Naive thymus-derived CD8-positive, alpha-beta T cell (primary cell): Measurements from ENCODE around the gene QKI. TPM values are rescaled to one million over a fixed set of nuclear protein-coding genes. Genes with fewer than 3 reads are reported as not detected.

Source experiments
- ATAC-seq, 2 donors: fragments of 150-1000 bp; cut with Tn5 transposase in 1 of 2; sonication (Bioruptor Pico), chemical (Tn5 transposase) in 1 of 2; 1 replicate in 1 of 2; 2 replicates in 1 of 2; pipeline ENCODE4 v1.10.0; 2021; ENCODE audit warnings: mild to moderate bottlenecking in 2 of 2, moderate library complexity in 2 of 2
- POLR2A ChIA-PET: fragments of 350-600 bp; sonication (Branson Sonifier 250); formaldehyde crosslinking; loops from one replicate; lab custom pipeline; 2021; ENCODE audit warnings: antibody characterized with exemption; lab: Charles Lee
- DNase-seq, 10 donors: peaks; one replicate each; pipeline versions ENCODE4 v3.0.0 to v3.0.0-alpha.2; 2020 to 2022
- H3K27ac Mint-ChIP-seq, 10 donors: one replicate each; pipeline ENCODE4 v1.8.0; 2020 to 2022; ENCODE audit warnings: mild to moderate bottlenecking in 10 of 10, mixed read lengths in 10 of 10, moderate library complexity in 4 of 10, inconsistent platforms in 1 of 10
- H3K27me3 Mint-ChIP-seq, 5 donors: one replicate each; pipeline ENCODE4 v1.8.0; 2021 to 2022; ENCODE audit warnings: mixed read lengths in 5 of 5
- H3K36me3 Mint-ChIP-seq, 3 donors: one replicate each; pipeline ENCODE4 v1.8.0; 2020 to 2022; ENCODE audit warnings: mixed read lengths in 3 of 3, mild to moderate bottlenecking in 2 of 3, inconsistent platforms in 1 of 3
- H3K4me1 Mint-ChIP-seq, 4 donors: one replicate each; pipeline ENCODE4 v1.8.0; 2021 to 2022; ENCODE audit warnings: mixed read lengths in 4 of 4
- H3K4me3 Mint-ChIP-seq, 10 donors: one replicate each; pipeline ENCODE4 v1.8.0; 2020 to 2022; ENCODE audit warnings: mild to moderate bottlenecking in 10 of 10, mixed read lengths in 10 of 10, moderate library complexity in 6 of 10, inconsistent platforms in 1 of 10
- H3K9me3 Mint-ChIP-seq, 9 donors: one replicate each; pipeline ENCODE4 v1.8.0; 2020 to 2022; ENCODE audit warnings: mixed read lengths in 9 of 9, mild to moderate bottlenecking in 3 of 9, inconsistent platforms in 1 of 9, moderate library complexity in 1 of 9
- polyA plus RNA-seq, 3 donors: library from polyadenylated mRNA; unstranded; fragments of 300-500 nt; fragmentation: Illumina TruSeq; gene quantifications; one replicate each; pipeline ENCODE4 v1.2.3, GENCODE V29; 2021
- total RNA-seq, 8 experiments: library from RNA in 2 of 8; stranded (reverse) in 2 of 8; gene quantifications; one replicate each; pipeline ENCODE4 v1.2.3 and lab custom pipeline; 2021 to 2026

Gene QKI
- total and polyA plus RNA-seq, 5 experiments from 2014 or later, result 8.8 to 65.7 (median 36.0) TPM

GRCh38 chr6:163603395-163603794 lies 188.9 kb downstream of the QKI start:
- H3K27me3 Mint-ChIP-seq, result peaks cover under 1 to 18% (median 10%) of the 10 kb centered on the region in 5 donors
- ATAC-seq (no peak), DNase-seq (no peak)
- no peaks in the 10 kb centered on the region for H3K36me3 Mint-ChIP-seq
- H3K27ac Mint-ChIP-seq, result no peak overlapping the region
- H3K9me3 Mint-ChIP-seq, result peaks cover 0 to 1% (median 0%) of the 10 kb centered on the region in 9 donors
- POLR2A ChIA-PET, result no interaction called here
- peaks cover 0 to 7% (median 2%) of the 10 kb centered on the region in 4 donors for H3K4me1 Mint-ChIP-seq
- no peak overlapping the region for H3K4me3 Mint-ChIP-seq

GRCh38 chr6:163605385-163606097 lies 191.0 kb downstream of the QKI start:
- POLR2A ChIA-PET, result no interaction called here
- Mint-ChIP-seq H3K4me1 (peaks cover 0 to 7% (median 4%) of the 10 kb centered on the region in 4 donors), H3K9me3 (peaks cover 0 to 2% (median 0%) of the 10 kb centered on the region in 9 donors), H3K36me3 (no peaks in the 10 kb centered on the region), H3K4me3 (no peak overlapping the region), H3K27me3 (peaks cover 2 to 18% (median 10%) of the 10 kb centered on the region in 5 donors), H3K27ac (no peak overlapping the region)
- ATAC-seq, result no peak
- no peak for DNase-seq

- H3K36me3 Mint-ChIP-seq, result no peaks in the 10 kb centered on the region
- no peak for DNase-seq
- peaks cover 6 to 28% (median 13%) of the 10 kb centered on the region in 5 donors for H3K27me3 Mint-ChIP-seq
- no peak overlapping the region for H3K27ac Mint-ChIP-seq
- no peak for ATAC-seq
- peaks cover 0 to 2% (median 0%) of the 10 kb centered on the region in 9 donors for H3K9me3 Mint-ChIP-seq
- H3K4me3 Mint-ChIP-seq, result no peak overlapping the region
- POLR2A ChIA-PET, result no interaction called here
- H3K4me1 Mint-ChIP-seq, result peaks cover 0 to 7% (median 4%) of the 10 kb centered on the region in 4 donors
Measured at GRCh38 chr6:163607792-163608191, 193.3 kb downstream of the QKI start.

GRCh38 chr6:163608204-163608644 lies 193.7 kb downstream of the QKI start:
- Mint-ChIP-seq H3K4me1 (peaks cover 0 to 7% (median 4%) of the 10 kb centered on the region in 4 donors), H3K27ac (no peak overlapping the region), H3K9me3 (peaks cover 0 to 2% (median 0%) of the 10 kb centered on the region in 9 donors), H3K36me3 (no peaks in the 10 kb centered on the region), H3K4me3 (no peak overlapping the region), H3K27me3 (peaks cover 6 to 29% (median 14%) of the 10 kb centered on the region in 5 donors)
- POLR2A ChIA-PET, result no interaction called here
- ATAC-seq (no peak), DNase-seq (no peak)

GRCh38 chr6:163612200-163612599 lies 197.7 kb downstream of the QKI start:
- ATAC-seq, result no peak

GRCh38 chr6:163613025-163613424 lies 198.5 kb downstream of the QKI start:
- Mint-ChIP-seq H3K36me3 (no peaks in the 10 kb centered on the region), H3K4me3 (no peak overlapping the region), H3K4me1 (peaks cover 0 to 6% (median 1%) of the 10 kb centered on the region in 4 donors), H3K9me3 (peaks cover 0 to 2% (median 0%) of the 10 kb centered on the region in 9 donors), H3K27ac (no peak overlapping the region), H3K27me3 (peaks cover 4 to 19% (median 6%) of the 10 kb centered on the region in 5 donors)
- DNase-seq, result no peak
- POLR2A ChIA-PET, result no interaction called here
- ATAC-seq, result no peak

More at GRCh38 chr6:163612200-163612599, 197.7 kb downstream of the QKI start:
- peaks cover 4 to 19% (median 9%) of the 10 kb centered on the region in 5 donors for H3K27me3 Mint-ChIP-seq
- H3K27ac Mint-ChIP-seq, result peak overlapping the region in 1 of 10 donors; percentile 8
- no peak for DNase-seq
- POLR2A ChIA-PET, result no interaction called here
- peaks cover 0 to 2% (median 0%) of the 10 kb centered on the region in 9 donors for H3K9me3 Mint-ChIP-seq
- no peaks in the 10 kb centered on the region for H3K36me3 Mint-ChIP-seq
- H3K4me1 Mint-ChIP-seq, result peaks cover 0 to 6% (median 1%) of the 10 kb centered on the region in 4 donors
- no peak overlapping the region for H3K4me3 Mint-ChIP-seq

- DNase-seq, result no peak
- Mint-ChIP-seq H3K27me3 (peaks cover 2 to 19% (median 4%) of the 10 kb centered on the region in 5 donors), H3K9me3 (no peaks in the 10 kb centered on the region), H3K4me1 (peaks cover 0 to under 1% (median 0%) of the 10 kb centered on the region in 4 donors), H3K36me3 (no peaks in the 10 kb centered on the region), H3K4me3 (no peak overlapping the region), H3K27ac (no peak overlapping the region)
- POLR2A ChIA-PET, result no interaction called here
- ATAC-seq, result no peak
Measured at GRCh38 chr6:163613668-163614067, 199.2 kb downstream of the QKI start.

- peaks cover 0 to 3% (median 0%) of the 10 kb centered on the region in 9 donors for H3K9me3 Mint-ChIP-seq
- ATAC-seq, result no peak
Measured at GRCh38 chr6:163616452-163616851, 201.9 kb downstream of the QKI start.

GRCh38 chr6:163617549-163617948 lies 203.0 kb downstream of the QKI start:
- Mint-ChIP-seq H3K4me1 (no peaks in the 10 kb centered on the region), H3K9me3 (peaks cover 0 to 3% (median 0%) of the 10 kb centered on the region in 9 donors), H3K4me3 (no peak overlapping the region), H3K27ac (no peak overlapping the region), H3K27me3 (peaks cover under 1 to 14% (median 4%) of the 10 kb centered on the region in 5 donors), H3K36me3 (no peaks in the 10 kb centered on the region)
- POLR2A ChIA-PET, result no interaction called here
- ATAC-seq, result no peak
- DNase-seq, result no peak

More at GRCh38 chr6:163616452-163616851, 201.9 kb downstream of the QKI start:
- Mint-ChIP-seq H3K27ac (no peak overlapping the region), H3K36me3 (no peaks in the 10 kb centered on the region), H3K4me1 (no peaks in the 10 kb centered on the region), H3K4me3 (no peak overlapping the region), H3K27me3 (peaks cover 2 to 16% (median 4%) of the 10 kb centered on the region in 5 donors)
- DNase-seq, result no peak
- POLR2A ChIA-PET, result no interaction called here

- peaks cover 0 to 9% (median 2%) of the 10 kb centered on the region in 5 donors for H3K27me3 Mint-ChIP-seq
- H3K4me1 Mint-ChIP-seq, result no peaks in the 10 kb centered on the region
- peak overlapping the region in 1 of 10 donors; percentile 50 for H3K27ac Mint-ChIP-seq
- no peak overlapping the region for H3K4me3 Mint-ChIP-seq
- H3K36me3 Mint-ChIP-seq, result no peaks in the 10 kb centered on the region
- DNase-seq (no peak), ATAC-seq (no peak)
- POLR2A ChIA-PET, result no interaction called here
- peaks cover 0 to 3% (median 0%) of the 10 kb centered on the region in 9 donors for H3K9me3 Mint-ChIP-seq
Measured at GRCh38 chr6:163620101-163620500, 205.6 kb downstream of the QKI start.

- H3K27ac Mint-ChIP-seq, result peak overlapping the region in 3 of 10 donors; percentile 44 to 78 (median 71)
- H3K27me3 Mint-ChIP-seq, result peaks cover 0 to 9% (median 2%) of the 10 kb centered on the region in 5 donors
- H3K9me3 Mint-ChIP-seq, result peaks cover 0 to 3% (median 0%) of the 10 kb centered on the region in 9 donors
- peak overlapping the region in 1 of 10 donors; percentile 17 for H3K4me3 Mint-ChIP-seq
- peaks cover 0 to under 1% (median 0%) of the 10 kb centered on the region in 4 donors for H3K4me1 Mint-ChIP-seq
- DNase-seq (no peak), ATAC-seq (no peak)
- POLR2A ChIA-PET, result no interaction called here
- no peaks in the 10 kb centered on the region for H3K36me3 Mint-ChIP-seq
Measured at GRCh38 chr6:163620670-163621330, 206.3 kb downstream of the QKI start.

- H3K27ac Mint-ChIP-seq, result no peak overlapping the region
- H3K27me3 Mint-ChIP-seq, result peaks cover 5 to 17% (median 15%) of the 10 kb centered on the region in 5 donors
- peaks cover 0 to 4% (median 0%) of the 10 kb centered on the region in 9 donors for H3K9me3 Mint-ChIP-seq
- POLR2A ChIA-PET, result no interaction called here
- no peaks in the 10 kb centered on the region for H3K36me3 Mint-ChIP-seq
- peaks cover 0 to 3% (median 0%) of the 10 kb centered on the region in 4 donors for H3K4me1 Mint-ChIP-seq
- DNase-seq (no peak), ATAC-seq (no peak)
- H3K4me3 Mint-ChIP-seq, result no peak overlapping the region
Measured at GRCh38 chr6:163625265-163625664, 210.7 kb downstream of the QKI start.
